ENCODE measurements around the gene HBD.

Gene HBD

GRCh38 chr11:5231111-5231510 is 3.2 kb downstream of the HBD start:
- no peak for DNase-seq

GRCh38 chr11:5230266-5230665 is 4.0 kb downstream of the HBD start:
- no peak for DNase-seq

- no peak for DNase-seq
Measured at GRCh38 chr11:5229796-5230195, 4.5 kb downstream of the HBD start.

GRCh38 chr11:5229356-5229755 is 4.9 kb downstream of the HBD start:
- no peak for DNase-seq

GRCh38 chr11:5228124-5228523 is 6.2 kb downstream of the HBD start:
- no peak for DNase-seq

- DNase-seq = no peak
Measured at GRCh38 chr11:5227681-5228080, 6.6 kb downstream of the HBD start.

GRCh38 chr11:5226732-5227310 is 7.5 kb downstream of the HBD start, which contains the start of gene HBB:
Gene HBB (minus strand): TSS chr11:5227071. CDS start chr11:5227021, 50 bp downstream.
- DNase-seq = no peak

GRCh38 chr11:5225480-5225871 is 8.8 kb downstream of the HBD start:
- no peak for DNase-seq

GRCh38 chr11:5224538-5225479 is 9.5 kb downstream of the HBD start:
- DNase-seq = no peak

GRCh38 chr11:5223686-5224085 is 10.6 kb downstream of the HBD start:
- no peak for DNase-seq

- DNase-seq = no peak
Measured at GRCh38 chr11:5223146-5223545, 11.1 kb downstream of the HBD start.

GRCh38 chr11:5210376-5210885 is 23.9 kb downstream of the HBD start:
- DNase-seq = no peak

- DNase-seq = no peak
Measured at GRCh38 chr11:5204787-5205186, 29.5 kb downstream of the HBD start.

GRCh38 chr11:5203366-5203765 is 30.9 kb downstream of the HBD start:
- no peak for DNase-seq

GRCh38 chr11:5200582-5200981 is 33.7 kb downstream of the HBD start, which contains the start of gene OR51V1:
Gene OR51V1 (minus strand): TSS chr11:5200682. CDS start chr11:5200682, 0 bp downstream.
- DNase-seq = no peak

GRCh38 chr11:5198285-5198684 is 36.0 kb downstream of the HBD start:
- DNase-seq = no peak

- no peak for DNase-seq
Measured at GRCh38 chr11:5197536-5197935, 36.7 kb downstream of the HBD start.

- DNase-seq = no peak
Measured at GRCh38 chr11:5196731-5197130, 37.6 kb downstream of the HBD start.

- DNase-seq = no peak
Measured at GRCh38 chr11:5196067-5196466, 38.2 kb downstream of the HBD start.

GRCh38 chr11:5192738-5193137 is 41.5 kb downstream of the HBD start:
- DNase-seq = no peak

GRCh38 chr11:5188201-5188600 is 46.1 kb downstream of the HBD start:
- no peak for DNase-seq

All from stimulated activated naive CD4-positive, alpha-beta T cell (primary cell).